Suprapubic skin (tissue), 4 donors: ENCODE results near the gene GLIS1.

Source experiments
- EP300 ChIP-seq: sonication (generic); formaldehyde crosslinking; IDR thresholded peaks from one replicate; pipeline ENCODE4 v1.6.1; 2017; ENCODE audit warnings: antibody characterized with exemption
- POLR2A ChIP-seq, 2 donors: fragments of 450-650 bp; IDR thresholded peaks; one replicate each; pipeline ENCODE4 v1.6.1; 2017; ENCODE audit warnings: antibody characterized with exemption in 2 of 2, mild to moderate bottlenecking in 2 of 2, moderate library complexity in 2 of 2
- POLR2AphosphoS5 ChIP-seq, 3 donors: sonication (generic); formaldehyde crosslinking; IDR thresholded peaks; one replicate each; pipeline ENCODE4 v1.6.1; 2017; ENCODE audit warnings: antibody characterized with exemption in 3 of 3
- TF ChIP-seq, protein P1 (sequence below), 2 donors: fragments of 200-600 bp in 1 of 2; fragments of 450-650 bp in 1 of 2; sonication (generic) in 1 of 2; IDR thresholded peaks; one replicate each; pipeline ENCODE4 v1.5.1; 2016 to 2019; ENCODE audit warnings: antibody characterized with exemption in 2 of 2, mild to moderate bottlenecking in 1 of 2, moderate library complexity in 1 of 2

DNA sequence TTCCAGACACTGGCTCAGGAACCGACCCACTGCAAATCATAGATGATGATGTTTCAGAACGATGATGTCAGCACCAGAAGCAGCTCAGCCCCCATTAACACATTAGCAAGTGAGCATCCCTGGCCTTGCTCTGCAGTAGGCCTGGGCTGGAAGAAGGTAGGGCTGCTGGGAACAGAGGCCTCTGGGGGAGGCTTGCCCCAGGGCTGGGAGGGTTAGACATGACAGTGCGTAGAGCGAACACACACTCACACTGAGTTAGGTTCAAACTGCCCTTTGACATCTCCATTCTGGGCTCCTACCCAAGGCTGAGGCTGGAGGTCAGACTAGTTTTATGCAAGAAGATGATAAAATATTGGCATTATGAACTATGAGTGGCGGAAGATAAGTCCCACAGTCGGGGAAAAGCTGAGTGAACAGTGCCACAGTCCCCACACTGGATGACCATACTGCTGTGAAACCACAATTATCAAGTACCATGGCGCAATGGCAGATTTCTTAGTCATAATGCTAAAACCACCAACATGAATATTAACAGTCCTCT lies 188.7 kb downstream of the GLIS1 start:
- TF ChIP-seq POLR2A (IDR thresholded peaks at IDR 0.05): no peak
- TF ChIP-seq, protein P1, sequence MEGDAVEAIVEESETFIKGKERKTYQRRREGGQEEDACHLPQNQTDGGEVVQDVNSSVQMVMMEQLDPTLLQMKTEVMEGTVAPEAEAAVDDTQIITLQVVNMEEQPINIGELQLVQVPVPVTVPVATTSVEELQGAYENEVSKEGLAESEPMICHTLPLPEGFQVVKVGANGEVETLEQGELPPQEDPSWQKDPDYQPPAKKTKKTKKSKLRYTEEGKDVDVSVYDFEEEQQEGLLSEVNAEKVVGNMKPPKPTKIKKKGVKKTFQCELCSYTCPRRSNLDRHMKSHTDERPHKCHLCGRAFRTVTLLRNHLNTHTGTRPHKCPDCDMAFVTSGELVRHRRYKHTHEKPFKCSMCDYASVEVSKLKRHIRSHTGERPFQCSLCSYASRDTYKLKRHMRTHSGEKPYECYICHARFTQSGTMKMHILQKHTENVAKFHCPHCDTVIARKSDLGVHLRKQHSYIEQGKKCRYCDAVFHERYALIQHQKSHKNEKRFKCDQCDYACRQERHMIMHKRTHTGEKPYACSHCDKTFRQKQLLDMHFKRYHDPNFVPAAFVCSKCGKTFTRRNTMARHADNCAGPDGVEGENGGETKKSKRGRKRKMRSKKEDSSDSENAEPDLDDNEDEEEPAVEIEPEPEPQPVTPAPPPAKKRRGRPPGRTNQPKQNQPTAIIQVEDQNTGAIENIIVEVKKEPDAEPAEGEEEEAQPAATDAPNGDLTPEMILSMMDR (IDR thresholded peaks at IDR 0.05): no peak
- TF ChIP-seq POLR2AphosphoS5 (IDR thresholded peaks at IDR 0.05): no peak
- TF ChIP-seq EP300: no peak
